Fibroblast of lung (primary cell): ENCODE measurements around the gene GBP6.

ENCODE experiments used
- EZH2 ChIP-seq: IDR thresholded peaks from 2 replicates; pipeline ENCODE4 v1.5.1; 2012; ENCODE audit warnings: low read length, control low read depth, mild to moderate bottlenecking; ENCODE audit errors: missing control alignments
- TF ChIP-seq, protein P1 (sequence below), 2 donors: IDR thresholded peaks in 1 of 2; conservative IDR thresholded peaks in 1 of 2; 1 replicate in 1 of 2; 2 replicates in 1 of 2; pipeline ENCODE4 v1.5.1; 2011 to 2012; ENCODE audit warnings: low read length in 2 of 2, control low read depth in 1 of 2, inconsistent platforms in 1 of 2, low read depth in 1 of 2, mild to moderate bottlenecking in 1 of 2

DNA sequence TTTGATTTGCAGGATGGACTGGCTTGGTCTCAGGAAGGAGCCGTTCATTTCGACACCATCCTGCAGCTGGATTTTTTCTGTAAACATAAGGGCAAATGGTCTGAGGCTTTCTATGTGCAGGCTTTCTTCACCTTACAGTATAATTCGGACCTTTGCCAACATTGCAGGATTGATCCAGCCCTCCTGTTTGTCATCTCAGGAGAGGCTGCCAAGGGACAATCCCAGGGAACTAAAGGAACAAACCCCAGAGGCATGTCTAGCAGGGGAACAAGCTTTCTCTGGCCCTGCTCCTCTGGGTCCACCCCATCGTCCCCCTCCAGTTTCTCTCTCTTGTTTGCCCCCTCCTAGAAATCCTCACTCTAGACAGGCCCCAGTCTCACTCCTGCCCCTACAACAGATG lies 24.8 kb upstream of the GBP6 start:
- TF ChIP-seq, protein P1, sequence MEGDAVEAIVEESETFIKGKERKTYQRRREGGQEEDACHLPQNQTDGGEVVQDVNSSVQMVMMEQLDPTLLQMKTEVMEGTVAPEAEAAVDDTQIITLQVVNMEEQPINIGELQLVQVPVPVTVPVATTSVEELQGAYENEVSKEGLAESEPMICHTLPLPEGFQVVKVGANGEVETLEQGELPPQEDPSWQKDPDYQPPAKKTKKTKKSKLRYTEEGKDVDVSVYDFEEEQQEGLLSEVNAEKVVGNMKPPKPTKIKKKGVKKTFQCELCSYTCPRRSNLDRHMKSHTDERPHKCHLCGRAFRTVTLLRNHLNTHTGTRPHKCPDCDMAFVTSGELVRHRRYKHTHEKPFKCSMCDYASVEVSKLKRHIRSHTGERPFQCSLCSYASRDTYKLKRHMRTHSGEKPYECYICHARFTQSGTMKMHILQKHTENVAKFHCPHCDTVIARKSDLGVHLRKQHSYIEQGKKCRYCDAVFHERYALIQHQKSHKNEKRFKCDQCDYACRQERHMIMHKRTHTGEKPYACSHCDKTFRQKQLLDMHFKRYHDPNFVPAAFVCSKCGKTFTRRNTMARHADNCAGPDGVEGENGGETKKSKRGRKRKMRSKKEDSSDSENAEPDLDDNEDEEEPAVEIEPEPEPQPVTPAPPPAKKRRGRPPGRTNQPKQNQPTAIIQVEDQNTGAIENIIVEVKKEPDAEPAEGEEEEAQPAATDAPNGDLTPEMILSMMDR (conservative IDR thresholded peaks at IDR 0.05 in 1 of 2, IDR thresholded peaks at IDR 0.05 in 1 of 2; ENCODE audit: low read depth in 1 of 2, low read length in 2 of 2), result no peak
- TF ChIP-seq EZH2, result no peak
